NCI-H2107 treated with DMSO at 0.1 percent for 48 hours (cell line): ENCODE measurements around the gene PAF1.

ENCODE experiments used
- DNase-seq: peaks from one replicate; lab custom pipeline; 2025; ENCODE audit not compliant: unreplicated experiment; lab: John Stamatoyannopoulos, UW

The PAF1 gene

GRCh38 chr19:39406656-39407409 is 15.9 kb upstream of the PAF1 start, which contains the start of gene ZFP36:
Gene ZFP36 (plus strand): TSS chr19:39406847. CDS start chr19:39406905, 58 bp downstream.
- DNase-seq, result no peak

DNA sequence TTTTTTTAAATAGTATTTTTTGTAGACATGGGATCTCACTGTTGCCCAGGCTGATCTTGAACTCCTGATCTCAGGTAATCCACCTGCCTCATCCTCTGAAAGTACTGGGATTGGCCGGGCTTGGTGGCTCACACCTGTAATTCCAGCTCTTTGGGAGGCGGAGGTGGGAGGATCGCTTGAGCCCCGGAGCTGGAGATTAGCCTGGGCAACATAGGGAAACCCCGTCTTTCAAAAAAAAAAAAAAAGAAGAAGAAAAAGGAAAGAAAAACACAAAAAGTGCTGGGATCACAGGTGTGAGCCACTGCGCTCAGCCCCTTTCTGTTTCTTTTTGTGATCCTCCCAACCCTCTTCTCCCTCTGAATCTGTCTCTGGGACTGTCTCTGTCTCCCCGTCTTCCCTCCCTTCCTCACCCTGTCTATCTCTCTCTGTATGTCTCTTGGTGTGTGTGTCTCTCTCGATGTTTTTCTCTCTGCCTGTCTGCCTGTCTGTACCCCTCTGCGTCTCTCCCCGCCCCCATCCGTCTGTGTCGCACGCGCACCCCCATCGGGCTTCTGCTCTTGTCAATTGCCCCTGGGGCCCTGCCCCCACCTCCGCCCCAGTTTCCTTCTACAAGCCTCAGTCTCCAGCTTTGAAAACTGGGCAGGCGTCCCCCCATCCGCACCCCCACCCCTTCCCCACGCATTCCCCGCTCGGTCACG is 15.2 kb upstream of the PAF1 start:
- no peak for DNase-seq

- no peak for DNase-seq
Measured at GRCh38 chr19:39405261-39405957, 14.5 kb upstream of the PAF1 start.

- DNase-seq, result peak; percentile 43
Measured at GRCh38 chr19:39403331-39404312, 12.7 kb upstream of the PAF1 start.

GRCh38 chr19:39402346-39403300 is 11.7 kb upstream of the PAF1 start:
- no peak for DNase-seq

- DNase-seq, result no peak
Measured at GRCh38 chr19:39401549-39402345, 10.8 kb upstream of the PAF1 start.

DNA sequence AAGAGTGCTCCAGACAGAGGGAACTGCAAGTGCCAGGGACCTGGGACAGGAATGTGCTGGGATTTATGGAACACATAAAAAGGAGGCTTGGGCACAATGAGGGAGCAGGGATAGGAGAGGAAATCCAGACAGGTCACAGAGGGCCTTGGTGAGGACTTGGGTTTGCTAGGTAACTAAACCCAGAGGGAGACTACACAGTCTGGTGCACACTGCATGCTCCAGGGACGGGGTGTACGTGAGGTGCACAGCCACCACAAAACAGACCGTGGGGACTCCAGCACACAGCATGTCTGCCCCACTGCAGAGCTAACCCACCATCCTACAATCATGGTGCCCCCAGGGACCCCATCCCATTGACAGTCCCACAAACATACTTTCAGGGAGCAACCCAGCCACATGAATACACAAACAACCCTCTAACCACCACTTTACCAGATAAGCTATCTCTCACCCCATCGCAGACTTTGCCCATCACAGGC is 10.2 kb upstream of the PAF1 start:
- no peak for DNase-seq

DNA sequence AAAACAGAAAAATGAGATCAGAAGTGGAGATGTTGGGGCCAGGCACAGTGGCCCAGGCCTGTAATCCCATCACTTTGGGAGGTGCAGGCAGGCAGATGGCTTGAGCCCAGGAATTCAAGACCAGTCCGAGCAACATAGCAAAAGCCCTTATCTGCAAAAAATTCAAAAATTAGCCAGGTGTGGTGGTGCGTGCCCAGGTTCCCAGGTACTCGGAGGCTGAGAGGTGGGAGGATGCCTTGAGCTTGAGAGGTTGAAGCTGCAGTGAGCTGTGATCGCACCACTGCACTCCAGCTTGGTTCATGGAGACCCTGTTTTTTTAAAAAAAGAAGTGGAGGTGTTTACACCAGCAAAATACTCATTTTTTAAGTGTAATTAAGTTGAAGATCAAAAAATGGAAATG is 9.2 kb upstream of the PAF1 start:
- DNase-seq, result no peak

DNA sequence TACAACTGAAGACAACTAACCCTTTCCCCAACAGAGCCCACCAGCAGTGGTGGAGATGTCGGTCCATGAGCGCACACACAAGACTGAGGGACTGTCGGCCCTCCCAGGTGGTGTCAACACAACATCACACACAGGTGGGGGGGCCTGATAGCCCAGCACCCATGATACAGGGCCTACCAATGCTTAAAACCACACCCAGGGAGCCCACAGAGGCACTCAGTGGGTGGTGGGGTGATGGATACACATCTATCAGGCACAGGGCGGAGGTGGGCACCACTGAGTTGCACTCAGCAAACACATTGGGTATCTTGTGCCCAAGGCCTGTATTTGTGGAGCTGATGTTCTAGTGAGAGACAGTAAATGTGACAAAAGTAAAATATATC is 8.8 kb upstream of the PAF1 start:
- no peak for DNase-seq

GRCh38 chr19:39398297-39398864 is 7.5 kb upstream of the PAF1 start:
- no peak for DNase-seq

DNA sequence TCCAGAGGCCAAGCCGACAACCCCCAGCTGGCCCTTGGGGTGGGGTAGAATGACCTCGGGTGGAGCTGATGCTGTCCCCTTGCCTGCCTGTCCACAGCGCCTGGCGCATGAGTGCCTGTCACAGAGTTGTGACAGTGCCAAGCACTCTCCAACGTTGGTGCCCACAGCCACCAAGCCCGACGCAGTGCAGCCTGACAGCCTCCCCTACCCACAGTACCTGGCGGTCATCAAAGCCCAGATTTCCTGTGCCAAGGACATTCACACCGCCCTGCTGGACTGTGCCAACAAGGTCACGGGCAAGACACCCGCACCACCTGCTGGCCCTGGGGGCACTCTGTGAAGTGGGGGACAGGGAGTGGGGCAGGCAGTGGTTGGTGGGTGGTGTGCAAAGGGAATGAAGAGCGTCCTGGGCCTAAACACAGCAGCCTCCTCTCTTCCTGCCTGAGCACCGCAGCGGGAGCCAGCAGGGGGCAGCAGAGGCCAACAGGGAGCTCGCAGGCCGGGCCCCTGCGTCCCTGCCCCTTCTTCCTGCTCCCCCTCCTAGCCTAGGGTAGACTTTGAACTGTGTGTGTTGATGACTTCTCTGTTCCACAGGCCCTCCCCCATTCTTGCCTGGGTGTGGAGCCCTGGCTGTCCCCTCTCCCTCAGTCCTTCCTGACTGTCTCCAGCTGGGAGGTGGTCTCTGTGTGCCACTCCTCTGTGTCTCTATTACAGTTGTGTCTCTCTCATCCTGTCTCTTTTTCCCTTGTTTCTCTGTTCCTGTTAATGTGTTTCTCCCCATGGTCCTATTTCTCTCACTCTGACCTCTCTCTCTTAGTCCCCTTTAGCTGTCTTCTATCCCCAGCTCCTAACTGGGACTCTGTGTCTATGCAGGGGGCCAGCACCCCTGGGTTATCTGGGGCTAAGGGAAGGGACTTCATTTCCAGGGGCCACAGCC is 6.7 kb upstream of the PAF1 start:
- peak; percentile 22 for DNase-seq

GRCh38 chr19:39390451-39390750 is 505 bp downstream of the PAF1 start:
- no peak for DNase-seq

- DNase-seq, result no peak
Measured at GRCh38 chr19:39389631-39390414, 1.1 kb downstream of the PAF1 start.

DNA sequence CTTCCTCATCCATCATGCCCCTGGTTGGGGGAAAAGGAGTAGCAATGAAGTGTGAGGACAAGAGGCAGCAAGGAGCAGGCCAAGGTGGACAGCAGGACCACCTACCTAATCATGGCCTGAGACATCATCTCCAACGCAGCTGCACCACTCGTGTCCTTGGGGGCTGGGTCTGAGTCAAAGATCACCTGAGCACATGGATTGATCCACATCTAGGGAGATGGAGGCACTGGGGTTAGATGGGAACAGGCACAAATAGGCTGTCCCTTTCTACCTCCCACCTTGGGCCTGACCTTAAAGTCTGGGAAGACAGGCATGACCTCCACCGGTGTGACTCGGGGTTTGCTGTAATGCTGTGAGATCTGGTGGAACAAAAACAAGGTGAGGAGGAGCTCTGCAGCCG is 2.2 kb downstream of the PAF1 start:
- no peak for DNase-seq

- no peak for DNase-seq
Measured at GRCh38 chr19:39386557-39386956, 4.3 kb downstream of the PAF1 start.

- no peak for DNase-seq
Measured at GRCh38 chr19:39385629-39386411, 5.1 kb downstream of the PAF1 start.
